ENCODE data around the gene GAREM1.

- TF ChIP-seq CTCF (IDR thresholded peaks at IDR 0.05; ENCODE audit: poor library complexity) = no peak
- no peak for TF ChIP-seq EZH2 (IDR thresholded peaks at IDR 0.05; ENCODE audit: borderline replicate concordance)
Observed at GRCh38 chr18:32318581-32318980, 152.1 kb downstream of the GAREM1 start.
